GM23338 (cell line): ENCODE measurements around the gene TSPYL2. TPM values are rescaled to one million over a fixed set of nuclear protein-coding genes. Genes with fewer than 3 reads are reported as not detected.
A peak's percentile ranks its signal among the peaks of the same experiment; 100 is the strongest.

ENCODE experiments used
- ATAC-seq: fragments of 200-7000 bp; cut with Tn5 transposase; 3 replicates; pipeline ENCODE4 v1.9.1; 2020
- DNase-seq: peaks from one replicate; pipeline ENCODE4 v3.0.0-alpha.2; 2015; ENCODE audit warnings: low spot score
- H2AFZ ChIP-seq: fragments of 200-600 bp; sonication (generic); 2 replicates; pipeline ENCODE4 v1.8.0; 2016; ENCODE audit warnings: antibody characterized with exemption, mild to moderate bottlenecking, moderate library complexity
- H3F3A ChIP-seq: fragments of 200-600 bp; sonication (generic); replicated peaks from 2 replicates; pipeline ENCODE4 v1.8.0; 2017; ENCODE audit warnings: antibody characterized with exemption, mixed run types, low read depth
- H3K27ac ChIP-seq: fragments of 200-600 bp; sonication (generic); 2 replicates; pipeline ENCODE4 v1.6.1; 2016; ENCODE audit warnings: low read depth
- H3K27me3 ChIP-seq: fragments of 200-600 bp; sonication (generic); 2 replicates; pipeline ENCODE4 v1.8.0; 2016; ENCODE audit warnings: mild to moderate bottlenecking, mixed run types, moderate library complexity; ENCODE audit not compliant: insufficient read depth
- H3K36me3 ChIP-seq: fragments of 200-600 bp; sonication (generic); 2 replicates; pipeline ENCODE4 v1.8.0; 2016; ENCODE audit warnings: mild to moderate bottlenecking; ENCODE audit not compliant: insufficient read depth
- H3K4me1 ChIP-seq: fragments of 200-600 bp; sonication (generic); 2 replicates; pipeline ENCODE4 v1.8.0; 2016; ENCODE audit warnings: mild to moderate bottlenecking, moderate library complexity; ENCODE audit not compliant: insufficient read depth
- H3K4me2 ChIP-seq: fragments of 200-600 bp; sonication (generic); 2 replicates; pipeline ENCODE4 v1.7.1; 2017; ENCODE audit warnings: mixed run types
- H3K4me3 ChIP-seq: fragments of 200-600 bp; sonication (generic); 2 replicates; pipeline ENCODE4 v1.6.1; 2016; ENCODE audit warnings: mixed run types
- H3K79me2 ChIP-seq: fragments of 200-600 bp; sonication (generic); replicated peaks from 2 replicates; pipeline ENCODE4 v1.8.0; 2017; ENCODE audit warnings: mild to moderate bottlenecking; ENCODE audit not compliant: insufficient read depth
- H3K9me2 ChIP-seq: fragments of 200-600 bp; sonication (generic); 2 replicates; pipeline ENCODE4 v1.8.0; 2017; ENCODE audit not compliant: insufficient read depth
- H4K20me1 ChIP-seq: fragments of 200-600 bp; sonication (generic); replicated peaks from 2 replicates; pipeline ENCODE4 v1.8.0; 2017; ENCODE audit warnings: mild to moderate bottlenecking; ENCODE audit not compliant: insufficient read depth
- H3K27ac Mint-ChIP-seq: 2 replicates; pipeline ENCODE4 v1.8.0; 2020; ENCODE audit warnings: inconsistent platforms, mild to moderate bottlenecking, moderate library complexity, mixed read lengths
- H3K27me3 Mint-ChIP-seq: 3 replicates; pipeline ENCODE4 v1.8.0; 2022; ENCODE audit warnings: low read depth, mild to moderate bottlenecking, moderate library complexity, mixed read lengths, inconsistent platforms; ENCODE audit not compliant: insufficient read depth, poor library complexity
- H3K36me3 Mint-ChIP-seq: 3 replicates; pipeline ENCODE4 v1.8.0; 2021; ENCODE audit warnings: low read depth, mild to moderate bottlenecking, inconsistent platforms, moderate library complexity, mixed read lengths
- H3K4me1 Mint-ChIP-seq: 3 replicates; pipeline ENCODE4 v1.8.0; 2020; ENCODE audit warnings: mild to moderate bottlenecking, inconsistent platforms, mixed read lengths
- H3K4me3 Mint-ChIP-seq: 3 replicates; pipeline ENCODE4 v1.8.0; 2021; ENCODE audit warnings: moderate library complexity, mild to moderate bottlenecking, inconsistent platforms, mixed read lengths
- H3K9me3 Mint-ChIP-seq: 3 replicates; pipeline ENCODE4 v1.8.0; 2020; ENCODE audit warnings: moderate library complexity, mild to moderate bottlenecking, inconsistent platforms, mixed read lengths
- EZH2 ChIP-seq: fragments of 200-600 bp; sonication (generic); IDR thresholded peaks from one replicate; pipeline ENCODE4 v1.8.0; 2017; ENCODE audit warnings: antibody characterized with exemption, mild to moderate bottlenecking, low read depth; ENCODE audit not compliant: unreplicated experiment
- EZH2phosphoT487 ChIP-seq: fragments of 200-600 bp; sonication (generic); IDR thresholded peaks from one replicate; pipeline ENCODE4 v1.8.1; 2018; ENCODE audit warnings: antibody characterized with exemption; ENCODE audit not compliant: unreplicated experiment
- JUNB ChIP-seq: IDR thresholded peaks from one replicate; pipeline ENCODE4 v1.6.1; 2016; ENCODE audit warnings: antibody characterized with exemption; ENCODE audit not compliant: unreplicated experiment
- POLR2AphosphoS5 ChIP-seq: IDR thresholded peaks from 2 replicates; pipeline ENCODE4 v1.6.1; 2016; ENCODE audit warnings: antibody characterized with exemption, low read depth
- STAT1 ChIP-seq: IDR thresholded peaks from one replicate; pipeline ENCODE4 v1.6.1; 2016; ENCODE audit warnings: antibody characterized with exemption; ENCODE audit not compliant: unreplicated experiment
- ZNF114 ChIP-seq: fragments of 250-450 bp; sonication (Bioruptor Pico); IDR thresholded peaks from 2 replicates; pipeline ENCODE4 v1.5.0; 2020; ENCODE audit warnings: mild to moderate bottlenecking, moderate library complexity
- polyA plus RNA-seq: library from polyadenylated mRNA; unstranded; fragments of >200 nt; fragmentation: Nextera tagmentation; extraction: Ambion mirVana; gene quantifications from 2 replicates; pipeline ENCODE4 v1.2.1, GENCODE V29; 2016
- total RNA-seq: library from RNA; depleted of rRNA; stranded (reverse); fragments of >200 nt; shearing (Covaris generic); gene quantifications from 2 replicates; pipeline ENCODE4 v1.2.3, GENCODE V29; 2014
- TF ChIP-seq, protein P1 (sequence below): fragments of 250-450 bp; sonication (Bioruptor Pico); IDR thresholded peaks from 2 replicates; pipeline ENCODE4 v1.5.0; 2020; ENCODE audit warnings: mild to moderate bottlenecking, moderate library complexity
- TF ChIP-seq, protein P2 (sequence below): IDR thresholded peaks from one replicate; pipeline ENCODE4 v1.6.1; 2018; ENCODE audit warnings: antibody characterized with exemption; ENCODE audit not compliant: unreplicated experiment
- TF ChIP-seq, protein P3 (sequence below), 2 experiments: fragments of 200-600 bp in 1 of 2; sonication (generic) in 1 of 2; conservative IDR thresholded peaks; 2 replicates each; pipeline versions ENCODE4 v1.5.1 to v1.6.1; 2016 to 2017; ENCODE audit warnings: antibody characterized with exemption in 2 of 2, low read depth in 2 of 2, mild to moderate bottlenecking in 2 of 2, moderate library complexity in 1 of 2

TSPYL2 gene
- total and polyA plus RNA-seq, 2 experiments from 2014 or later = 13.4 TPM

DNA sequence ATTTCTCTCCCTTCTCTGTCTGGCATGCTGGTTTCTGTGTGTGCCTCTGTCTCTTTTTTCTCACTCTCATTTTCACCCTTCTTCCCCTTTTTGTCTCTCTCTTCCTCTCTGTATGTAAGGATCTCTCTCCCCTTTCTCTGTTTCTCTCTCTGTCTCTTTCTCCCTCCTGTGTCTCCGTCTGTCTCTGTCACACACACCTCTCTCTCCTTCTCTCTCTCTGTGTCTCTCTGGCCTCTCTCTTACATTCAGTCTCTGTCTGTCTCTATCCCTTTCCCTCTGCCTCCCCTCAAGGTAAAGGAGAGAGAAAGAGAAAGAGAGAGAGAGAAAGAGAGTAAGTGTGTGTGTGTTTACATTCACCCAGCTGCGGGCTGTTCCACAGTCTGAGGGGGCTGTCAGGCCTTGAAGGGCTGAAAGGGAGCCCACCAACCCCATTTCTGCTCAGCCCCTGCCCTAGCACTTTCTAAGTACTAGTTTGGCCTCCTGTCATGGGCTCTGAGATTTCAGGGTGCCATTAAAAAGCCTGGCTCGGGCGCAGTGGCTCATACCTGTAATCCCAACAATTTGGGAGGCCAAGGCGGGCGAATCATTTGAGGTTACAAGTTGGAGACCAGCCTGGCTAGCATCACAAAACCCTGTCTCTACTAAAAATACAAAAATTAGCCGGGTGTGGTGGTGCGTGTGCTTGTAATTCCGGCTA lies 9.6 kb upstream of the TSPYL2 start (continued):
- TF ChIP-seq, protein P1, sequence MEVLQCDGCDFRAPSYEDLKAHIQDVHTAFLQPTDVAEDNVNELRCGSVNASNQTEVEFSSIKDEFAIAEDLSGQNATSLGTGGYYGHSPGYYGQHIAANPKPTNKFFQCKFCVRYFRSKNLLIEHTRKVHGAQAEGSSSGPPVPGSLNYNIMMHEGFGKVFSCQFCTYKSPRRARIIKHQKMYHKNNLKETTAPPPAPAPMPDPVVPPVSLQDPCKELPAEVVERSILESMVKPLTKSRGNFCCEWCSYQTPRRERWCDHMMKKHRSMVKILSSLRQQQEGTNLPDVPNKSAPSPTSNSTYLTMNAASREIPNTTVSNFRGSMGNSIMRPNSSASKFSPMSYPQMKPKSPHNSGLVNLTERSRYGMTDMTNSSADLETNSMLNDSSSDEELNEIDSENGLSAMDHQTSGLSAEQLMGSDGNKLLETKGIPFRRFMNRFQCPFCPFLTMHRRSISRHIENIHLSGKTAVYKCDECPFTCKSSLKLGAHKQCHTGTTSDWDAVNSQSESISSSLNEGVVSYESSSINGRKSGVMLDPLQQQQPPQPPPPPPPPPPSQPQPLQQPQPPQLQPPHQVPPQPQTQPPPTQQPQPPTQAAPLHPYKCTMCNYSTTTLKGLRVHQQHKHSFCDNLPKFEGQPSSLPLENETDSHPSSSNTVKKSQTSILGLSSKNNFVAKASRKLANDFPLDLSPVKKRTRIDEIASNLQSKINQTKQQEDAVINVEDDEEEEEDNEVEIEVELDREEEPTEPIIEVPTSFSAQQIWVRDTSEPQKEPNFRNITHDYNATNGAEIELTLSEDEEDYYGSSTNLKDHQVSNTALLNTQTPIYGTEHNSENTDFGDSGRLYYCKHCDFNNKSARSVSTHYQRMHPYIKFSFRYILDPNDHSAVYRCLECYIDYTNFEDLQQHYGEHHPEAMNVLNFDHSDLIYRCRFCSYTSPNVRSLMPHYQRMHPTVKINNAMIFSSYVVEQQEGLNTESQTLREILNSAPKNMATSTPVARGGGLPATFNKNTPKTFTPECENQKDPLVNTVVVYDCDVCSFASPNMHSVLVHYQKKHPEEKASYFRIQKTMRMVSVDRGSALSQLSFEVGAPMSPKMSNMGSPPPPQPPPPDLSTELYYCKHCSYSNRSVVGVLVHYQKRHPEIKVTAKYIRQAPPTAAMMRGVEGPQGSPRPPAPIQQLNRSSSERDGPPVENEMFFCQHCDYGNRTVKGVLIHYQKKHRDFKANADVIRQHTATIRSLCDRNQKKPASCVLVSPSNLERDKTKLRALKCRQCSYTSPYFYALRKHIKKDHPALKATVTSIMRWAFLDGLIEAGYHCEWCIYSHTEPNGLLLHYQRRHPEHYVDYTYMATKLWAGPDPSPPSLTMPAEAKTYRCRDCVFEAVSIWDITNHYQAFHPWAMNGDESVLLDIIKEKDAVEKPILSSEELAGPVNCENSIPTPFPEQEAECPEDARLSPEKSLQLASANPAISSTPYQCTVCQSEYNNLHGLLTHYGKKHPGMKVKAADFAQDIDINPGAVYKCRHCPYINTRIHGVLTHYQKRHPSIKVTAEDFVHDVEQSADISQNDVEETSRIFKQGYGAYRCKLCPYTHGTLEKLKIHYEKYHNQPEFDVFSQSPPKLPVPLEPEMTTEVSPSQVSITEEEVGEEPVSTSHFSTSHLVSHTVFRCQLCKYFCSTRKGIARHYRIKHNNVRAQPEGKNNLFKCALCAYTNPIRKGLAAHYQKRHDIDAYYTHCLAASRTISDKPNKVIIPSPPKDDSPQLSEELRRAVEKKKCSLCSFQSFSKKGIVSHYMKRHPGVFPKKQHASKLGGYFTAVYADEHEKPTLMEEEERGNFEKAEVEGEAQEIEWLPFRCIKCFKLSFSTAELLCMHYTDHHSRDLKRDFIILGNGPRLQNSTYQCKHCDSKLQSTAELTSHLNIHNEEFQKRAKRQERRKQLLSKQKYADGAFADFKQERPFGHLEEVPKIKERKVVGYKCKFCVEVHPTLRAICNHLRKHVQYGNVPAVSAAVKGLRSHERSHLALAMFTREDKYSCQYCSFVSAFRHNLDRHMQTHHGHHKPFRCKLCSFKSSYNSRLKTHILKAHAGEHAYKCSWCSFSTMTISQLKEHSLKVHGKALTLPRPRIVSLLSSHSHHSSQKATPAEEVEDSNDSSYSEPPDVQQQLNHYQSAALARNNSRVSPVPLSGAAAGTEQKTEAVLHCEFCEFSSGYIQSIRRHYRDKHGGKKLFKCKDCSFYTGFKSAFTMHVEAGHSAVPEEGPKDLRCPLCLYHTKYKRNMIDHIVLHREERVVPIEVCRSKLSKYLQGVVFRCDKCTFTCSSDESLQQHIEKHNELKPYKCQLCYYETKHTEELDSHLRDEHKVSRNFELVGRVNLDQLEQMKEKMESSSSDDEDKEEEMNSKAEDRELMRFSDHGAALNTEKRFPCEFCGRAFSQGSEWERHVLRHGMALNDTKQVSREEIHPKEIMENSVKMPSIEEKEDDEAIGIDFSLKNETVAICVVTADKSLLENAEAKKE (CRISPR knock-in tag) = no peak
- TF ChIP-seq STAT1 = no peak

DNA sequence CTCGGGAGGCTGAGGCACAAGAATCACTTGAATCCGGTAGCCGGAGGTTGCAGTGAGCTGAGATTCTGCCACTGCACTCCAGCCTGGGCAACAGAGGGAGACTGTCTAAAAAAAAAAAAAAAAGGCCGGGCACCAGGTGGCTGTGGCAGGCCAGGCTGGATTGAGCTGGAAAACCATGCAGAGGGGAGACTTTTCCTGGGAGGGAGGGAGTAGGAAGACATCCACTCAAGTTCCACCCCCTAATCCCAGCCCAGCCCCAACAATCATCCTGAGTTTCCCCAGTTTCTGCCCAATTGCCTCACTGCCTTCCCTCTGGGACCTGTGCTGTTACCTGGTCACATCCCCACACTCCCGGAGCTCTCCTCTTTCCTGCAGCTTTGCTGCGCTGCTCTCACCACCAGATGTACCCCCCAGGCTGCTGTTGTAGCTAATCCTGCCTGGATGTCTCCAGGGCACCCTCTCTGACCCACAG lies 9.0 kb upstream of the TSPYL2 start:
- no peaks in the 10 kb centered on the region for H3K36me3 Mint-ChIP-seq
- H3K27me3 Mint-ChIP-seq = peaks cover 9% of the 10 kb centered on the region
- Histone ChIP-seq H3K4me3 (no peak overlapping the region), H3K4me1 (peaks cover 8% of the 10 kb centered on the region; the same call in 1 of the 2 replicates), H3K79me2 (no peaks in the 10 kb centered on the region), H3K36me3 (no peaks in the 10 kb centered on the region), H3K27me3 (no peaks in the 10 kb centered on the region), H4K20me1 (no peaks in the 10 kb centered on the region), H3K27ac (no peak overlapping the region; the same call in 1 of the 2 replicates), H3F3A (no peaks in the 10 kb centered on the region; the same call in 1 of the 2 replicates), H3K4me2 (no peak overlapping the region), H3K9me2 (no peaks in the 10 kb centered on the region), H2AFZ (no peak overlapping the region)
- DNase-seq (peak; percentile 33), ATAC-seq (peak; percentile 43)
- H3K4me1 Mint-ChIP-seq = peaks cover 15% of the 10 kb centered on the region
- H3K4me3 Mint-ChIP-seq = no peak overlapping the region
- H3K9me3 Mint-ChIP-seq = no peaks in the 10 kb centered on the region
- no peak for TF ChIP-seq JUNB
- TF ChIP-seq, protein P2, sequence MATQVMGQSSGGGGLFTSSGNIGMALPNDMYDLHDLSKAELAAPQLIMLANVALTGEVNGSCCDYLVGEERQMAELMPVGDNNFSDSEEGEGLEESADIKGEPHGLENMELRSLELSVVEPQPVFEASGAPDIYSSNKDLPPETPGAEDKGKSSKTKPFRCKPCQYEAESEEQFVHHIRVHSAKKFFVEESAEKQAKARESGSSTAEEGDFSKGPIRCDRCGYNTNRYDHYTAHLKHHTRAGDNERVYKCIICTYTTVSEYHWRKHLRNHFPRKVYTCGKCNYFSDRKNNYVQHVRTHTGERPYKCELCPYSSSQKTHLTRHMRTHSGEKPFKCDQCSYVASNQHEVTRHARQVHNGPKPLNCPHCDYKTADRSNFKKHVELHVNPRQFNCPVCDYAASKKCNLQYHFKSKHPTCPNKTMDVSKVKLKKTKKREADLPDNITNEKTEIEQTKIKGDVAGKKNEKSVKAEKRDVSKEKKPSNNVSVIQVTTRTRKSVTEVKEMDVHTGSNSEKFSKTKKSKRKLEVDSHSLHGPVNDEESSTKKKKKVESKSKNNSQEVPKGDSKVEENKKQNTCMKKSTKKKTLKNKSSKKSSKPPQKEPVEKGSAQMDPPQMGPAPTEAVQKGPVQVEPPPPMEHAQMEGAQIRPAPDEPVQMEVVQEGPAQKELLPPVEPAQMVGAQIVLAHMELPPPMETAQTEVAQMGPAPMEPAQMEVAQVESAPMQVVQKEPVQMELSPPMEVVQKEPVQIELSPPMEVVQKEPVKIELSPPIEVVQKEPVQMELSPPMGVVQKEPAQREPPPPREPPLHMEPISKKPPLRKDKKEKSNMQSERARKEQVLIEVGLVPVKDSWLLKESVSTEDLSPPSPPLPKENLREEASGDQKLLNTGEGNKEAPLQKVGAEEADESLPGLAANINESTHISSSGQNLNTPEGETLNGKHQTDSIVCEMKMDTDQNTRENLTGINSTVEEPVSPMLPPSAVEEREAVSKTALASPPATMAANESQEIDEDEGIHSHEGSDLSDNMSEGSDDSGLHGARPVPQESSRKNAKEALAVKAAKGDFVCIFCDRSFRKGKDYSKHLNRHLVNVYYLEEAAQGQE = no peak
- TF ChIP-seq ZNF114 = no peak
- no peak for TF ChIP-seq POLR2AphosphoS5
- TF ChIP-seq EZH2phosphoT487 = no peak
- no peak for TF ChIP-seq EZH2
- TF ChIP-seq, protein P3, sequence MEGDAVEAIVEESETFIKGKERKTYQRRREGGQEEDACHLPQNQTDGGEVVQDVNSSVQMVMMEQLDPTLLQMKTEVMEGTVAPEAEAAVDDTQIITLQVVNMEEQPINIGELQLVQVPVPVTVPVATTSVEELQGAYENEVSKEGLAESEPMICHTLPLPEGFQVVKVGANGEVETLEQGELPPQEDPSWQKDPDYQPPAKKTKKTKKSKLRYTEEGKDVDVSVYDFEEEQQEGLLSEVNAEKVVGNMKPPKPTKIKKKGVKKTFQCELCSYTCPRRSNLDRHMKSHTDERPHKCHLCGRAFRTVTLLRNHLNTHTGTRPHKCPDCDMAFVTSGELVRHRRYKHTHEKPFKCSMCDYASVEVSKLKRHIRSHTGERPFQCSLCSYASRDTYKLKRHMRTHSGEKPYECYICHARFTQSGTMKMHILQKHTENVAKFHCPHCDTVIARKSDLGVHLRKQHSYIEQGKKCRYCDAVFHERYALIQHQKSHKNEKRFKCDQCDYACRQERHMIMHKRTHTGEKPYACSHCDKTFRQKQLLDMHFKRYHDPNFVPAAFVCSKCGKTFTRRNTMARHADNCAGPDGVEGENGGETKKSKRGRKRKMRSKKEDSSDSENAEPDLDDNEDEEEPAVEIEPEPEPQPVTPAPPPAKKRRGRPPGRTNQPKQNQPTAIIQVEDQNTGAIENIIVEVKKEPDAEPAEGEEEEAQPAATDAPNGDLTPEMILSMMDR (conservative IDR thresholded peaks at IDR 0.05; ENCODE audit: low read depth in 2 of 2) = no peak
- H3K27ac Mint-ChIP-seq = no peak overlapping the region
